Spleen (tissue), 11 donors: ENCODE measurements around the gene ARHGEF39. TPM values are rescaled to one million over a fixed set of nuclear protein-coding genes. Genes with fewer than 3 reads are reported as not detected.
A peak's percentile ranks its signal among the peaks of the same experiment; 100 is the strongest.

Experiments
- DNase-seq: peaks from one replicate; pipeline ENCODE4 v3.0.0-alpha.2; 2020
- H3K27ac ChIP-seq, 8 donors: fragments of 200-600 bp; sonication (generic) in 7 of 8; 1 replicate in 4 of 8; 2 replicates in 4 of 8; pipeline versions ENCODE4 v1.5.0 to v1.8.0; 2016 to 2021; ENCODE audit warnings: inconsistent platforms in 4 of 8, mild to moderate bottlenecking in 4 of 8, moderate library complexity in 1 of 8
- H3K27me3 ChIP-seq, 7 donors: fragments of 200-600 bp; sonication (generic) in 6 of 7; replicated peaks in 1 of 7; 1 replicate in 4 of 7; 2 replicates in 3 of 7; pipeline versions ENCODE4 v1.5.0 to v1.8.0; 2016 to 2021; ENCODE audit warnings: inconsistent platforms in 3 of 7, mild to moderate bottlenecking in 1 of 7
- H3K36me3 ChIP-seq, 6 donors: fragments of 200-600 bp; sonication (generic) in 5 of 6; 1 replicate in 4 of 6; 2 replicates in 2 of 6; pipeline versions ENCODE4 v1.5.0 to v1.8.0; 2016 to 2021; ENCODE audit warnings: inconsistent platforms in 2 of 6
- H3K4me1 ChIP-seq, 6 donors: fragments of 200-600 bp; sonication (generic) in 5 of 6; 1 replicate in 3 of 6; 2 replicates in 3 of 6; pipeline versions ENCODE4 v1.5.0 to v1.8.0; 2016 to 2021; ENCODE audit warnings: inconsistent platforms in 3 of 6
- H3K4me3 ChIP-seq, 8 donors: fragments of 200-600 bp; sonication (generic) in 7 of 8; 1 replicate in 4 of 8; 2 replicates in 4 of 8; pipeline versions ENCODE4 v1.5.0 to v1.8.0; 2016 to 2021; ENCODE audit warnings: inconsistent platforms in 4 of 8, mild to moderate bottlenecking in 4 of 8, moderate library complexity in 2 of 8
- H3K9me3 ChIP-seq, 8 donors: fragments of 200-600 bp; sonication (generic) in 7 of 8; 1 replicate in 4 of 8; 2 replicates in 4 of 8; pipeline versions ENCODE4 v1.5.0 to v1.8.0; 2016 to 2021; ENCODE audit warnings: inconsistent platforms in 4 of 8
- CTCF ChIP-seq, 11 experiments: fragments of 200-600 bp in 7 of 11; fragments of 450-650 bp in 4 of 11; sonication (generic) in 4 of 11; IDR thresholded peaks in 8 of 11; conservative IDR thresholded peaks in 3 of 11; 1 replicate in 7 of 11; 2 replicates in 4 of 11; pipeline versions ENCODE4 v1.4.0 to v1.8.0; 2016 to 2021; ENCODE audit warnings: antibody characterized with exemption in 11 of 11, inconsistent platforms in 4 of 11, mild to moderate bottlenecking in 1 of 11
- POLR2A ChIP-seq, 3 donors: fragments of 450-650 bp; IDR thresholded peaks; one replicate each; pipeline ENCODE4 v1.5.1; 2017; ENCODE audit warnings: antibody characterized with exemption in 3 of 3, mild to moderate bottlenecking in 1 of 3
- POLR2AphosphoS5 ChIP-seq, 3 donors: sonication (generic); formaldehyde crosslinking; IDR thresholded peaks; one replicate each; pipeline ENCODE4 v1.5.1; 2017; ENCODE audit warnings: antibody characterized with exemption in 3 of 3
- WGBS, 5 donors: extraction: QIAGEN DNeasy Blood & Tissue Kit in 3 of 5; methylation state at CpG; one replicate each; pipeline versions ENCODE4 v1.1.5 to v1.1.7; 2013 to 2018; 5-methylcytosine and 5-hydroxymethylcytosine counted together
- intact Hi-C: fragments of 100-400 bp; cut with DNase I; formaldehyde crosslinking; loops from one replicate; pipeline ENCODE4 v1.15.0; 2023; ENCODE audit warnings: low total_unique reads
- polyA plus RNA-seq, 3 donors: library from polyadenylated mRNA; stranded (reverse); fragments of 200-250 nt; gene quantifications; one replicate each; pipeline ENCODE4 v1.2.1, GENCODE V29; 2013
- total RNA-seq, 7 donors: library from RNA; depleted of rRNA in 3 of 7; stranded (reverse); fragments of >200 nt in 3 of 7; fragmentation: NEBNext Ultra II Directional in 4 of 7; extraction: Animal tissue kit (Norgen Biotek cat#: 25700) in 4 of 7; gene quantifications; one replicate each; pipeline versions ENCODE4 v1.1.0 to v1.2.1, GENCODE V29; 2016 to 2021
- donor health status: healthy with polysubstance abuse.
- donor health status: DM: no; HTN: no; CAD: no; lungs with moderate emphysema.
- donor health status: DM: no; HTN: no; CAD: no.
- donor health status: Bipolar disorder and iron deficiency.
- donor health status: healthy.
- donor health status: DM: no; HTN: no; CAD: no.
- donor health status: DM: yes; HTN: yes; CAD: no.

Gene ARHGEF39
- total and polyA plus RNA-seq, 10 donors: 0.89 to 2.9 (median 1.3) TPM

GRCh38 chr9:35675732-35676392, 10.9 kb upstream of the ARHGEF39 start:
- peaks cover 0 to 17% (median 4%) of the 10 kb centered on the region in 7 donors for H3K27me3 ChIP-seq
- WGBS, 5 donors: 9 to 14% (median 10%) methylated on average over 22 to 51 of the region's 51 CpGs
- peak overlapping the region; percentile 31 to 72 (median 46) for H3K4me3 ChIP-seq
- DNase-seq: peak; percentile 82
- H3K4me1 ChIP-seq: peaks cover 0 to 24% (median 16%) of the 10 kb centered on the region in 6 donors
- no peaks in the 10 kb centered on the region for H3K9me3 ChIP-seq
- TF ChIP-seq POLR2A (IDR thresholded peaks at IDR 0.05) (no peak), POLR2AphosphoS5 (IDR thresholded peaks at IDR 0.05) (peak in 2 of 3 donors; percentile 32 to 50), CTCF (IDR thresholded peaks at IDR 0.05 in 8 of 11, conservative IDR thresholded peaks at IDR 0.05 in 3 of 11) (peak in 1 of 11 experiments; percentile 15)
- H3K36me3 ChIP-seq: no peaks in the 10 kb centered on the region
- intact Hi-C loops: no loop called here
- H3K27ac ChIP-seq: no peak overlapping the region

- peak overlapping the region in 6 of 8 donors; percentile 31 to 72 (median 46) for H3K4me3 ChIP-seq
- H3K4me1 ChIP-seq: peaks cover 0 to 18% (median 14%) of the 10 kb centered on the region in 6 donors
- intact Hi-C loops: no loop called here
- H3K36me3 ChIP-seq: no peaks in the 10 kb centered on the region
- H3K27ac ChIP-seq: no peak overlapping the region
- 43 to 52% (median 51%) methylated on average over 11 to 13 of the region's 13 CpGs for WGBS, 5 donors
- no peaks in the 10 kb centered on the region for H3K9me3 ChIP-seq
- H3K27me3 ChIP-seq: peaks cover 0 to 17% (median 4%) of the 10 kb centered on the region in 7 donors
- TF ChIP-seq POLR2A (IDR thresholded peaks at IDR 0.05): no peak
- TF ChIP-seq CTCF (IDR thresholded peaks at IDR 0.05 in 8 of 11, conservative IDR thresholded peaks at IDR 0.05 in 3 of 11): no peak
- TF ChIP-seq POLR2AphosphoS5 (IDR thresholded peaks at IDR 0.05): no peak
- no peak for DNase-seq
These were observed 10.2 kb upstream of the ARHGEF39 start for GRCh38 chr9:35675204-35675603.

GRCh38 chr9:35674025-35674361, 9.0 kb upstream of the ARHGEF39 start:
- H3K4me1 ChIP-seq: peaks cover 0 to 18% (median 14%) of the 10 kb centered on the region in 6 donors
- TF ChIP-seq CTCF (IDR thresholded peaks at IDR 0.05 in 8 of 11, conservative IDR thresholded peaks at IDR 0.05 in 3 of 11) (no peak), POLR2AphosphoS5 (IDR thresholded peaks at IDR 0.05) (no peak), POLR2A (IDR thresholded peaks at IDR 0.05) (no peak)
- no peaks in the 10 kb centered on the region for H3K9me3 ChIP-seq
- no peak overlapping the region for H3K4me3 ChIP-seq
- intact Hi-C loops: no loop called here
- H3K27me3 ChIP-seq: peaks cover 0 to 17% (median 4%) of the 10 kb centered on the region in 7 donors
- 75 to 93% (median 89%) methylated on average over 3 of the region's 3 CpGs for WGBS, 5 donors
- no peak for DNase-seq
- H3K27ac ChIP-seq: no peak overlapping the region
- H3K36me3 ChIP-seq: no peaks in the 10 kb centered on the region

GRCh38 chr9:35673132-35674024, 8.4 kb upstream of the ARHGEF39 start, which contains the start of gene CA9:
TSS of gene CA9 (plus strand) at chr9:35673928. CDS start at chr9:35673960, 32 bp downstream.
- no peaks in the 10 kb centered on the region for H3K36me3 ChIP-seq
- no peak for TF ChIP-seq CTCF (IDR thresholded peaks at IDR 0.05 in 8 of 11, conservative IDR thresholded peaks at IDR 0.05 in 3 of 11)
- TF ChIP-seq POLR2AphosphoS5 (IDR thresholded peaks at IDR 0.05): no peak
- no peak for TF ChIP-seq POLR2A (IDR thresholded peaks at IDR 0.05)
- H3K4me3 ChIP-seq: no peak within 1 kb of the TSS
- no peaks in the 10 kb centered on the region for H3K9me3 ChIP-seq
- H3K27me3 ChIP-seq: peaks cover 0 to 17% (median 4%) of the 10 kb centered on the region in 7 donors
- peaks cover 0 to 18% (median 14%) of the 10 kb centered on the region in 6 donors for H3K4me1 ChIP-seq
- DNase-seq: no peak
- no peak within 1 kb of the TSS for H3K27ac ChIP-seq
- intact Hi-C loops: no loop called here
- WGBS, 5 donors: 77 to 89% (median 85%) methylated on average over 10 of the region's 10 CpGs
